DOHH2 (cell line): ENCODE results near the gene PLSCR5.

Experiments used
- H3F3A ChIP-seq: fragments of 200-600 bp; sonication (generic), shearing (Covaris generic); 2 replicates; pipeline ENCODE4 v1.6.0; 2016; ENCODE audit warnings: antibody characterized with exemption, mild to moderate bottlenecking; ENCODE audit not compliant: control insufficient read depth, insufficient read depth
- H3K27ac ChIP-seq: fragments of 200-600 bp; sonication (generic); 2 replicates; pipeline ENCODE4 v1.5.1; 2014; ENCODE audit warnings: low read depth, mild to moderate bottlenecking, low read length, moderate library complexity
- H3K27me3 ChIP-seq: fragments of 200-600 bp; sonication (generic); 2 replicates; pipeline ENCODE4 v1.6.1; 2014; ENCODE audit warnings: mild to moderate bottlenecking, low read length, mixed read lengths; ENCODE audit not compliant: control insufficient read depth
- H3K36me3 ChIP-seq: fragments of 200-600 bp; sonication (generic); 2 replicates; pipeline ENCODE4 v1.6.1; 2014; ENCODE audit warnings: mild to moderate bottlenecking, low read length, moderate library complexity, mixed read lengths; ENCODE audit not compliant: control insufficient read depth
- H3K4me1 ChIP-seq: fragments of 200-600 bp; sonication (generic); 2 replicates; pipeline ENCODE4 v1.6.1; 2014; ENCODE audit warnings: mild to moderate bottlenecking, low read length, mixed read lengths; ENCODE audit not compliant: control insufficient read depth
- H3K4me2 ChIP-seq: fragments of 200-600 bp; sonication (generic); 2 replicates; pipeline ENCODE4 v1.6.0; 2014; ENCODE audit warnings: mild to moderate bottlenecking, low read length, moderate library complexity
- H3K4me3 ChIP-seq: fragments of 200-600 bp; sonication (generic); 2 replicates; pipeline ENCODE4 v1.5.1; 2014; ENCODE audit warnings: mild to moderate bottlenecking, low read length, mixed read lengths
- H3K79me2 ChIP-seq: fragments of 200-600 bp; sonication (generic); 2 replicates; pipeline ENCODE4 v1.6.1; 2014; ENCODE audit warnings: mild to moderate bottlenecking, low read length, mixed read lengths; ENCODE audit not compliant: control insufficient read depth
- H3K9me2 ChIP-seq: fragments of 200-600 bp; sonication (generic); replicated peaks from 2 replicates; pipeline ENCODE4 v1.6.1; 2014; ENCODE audit warnings: mild to moderate bottlenecking, low read length, mixed read lengths; ENCODE audit not compliant: control insufficient read depth
- H3K9me3 ChIP-seq: fragments of 200-600 bp; sonication (generic); 2 replicates; pipeline ENCODE4 v1.6.1; 2014; ENCODE audit warnings: antibody characterized with exemption, low read length, mixed read lengths; ENCODE audit not compliant: control insufficient read depth, insufficient read depth
- H4K20me1 ChIP-seq: fragments of 200-600 bp; sonication (generic); 2 replicates; pipeline ENCODE4 v1.6.0; 2014; ENCODE audit warnings: low read depth, mild to moderate bottlenecking, antibody characterized with exemption, low read length, moderate library complexity; ENCODE audit not compliant: control insufficient read depth, insufficient read depth
- CTCF ChIP-seq: fragments of 200-600 bp; sonication (generic); IDR thresholded peaks from one replicate; pipeline ENCODE4 v1.5.1; 2014; ENCODE audit warnings: antibody characterized with exemption, mild to moderate bottlenecking, low read depth, low read length; ENCODE audit not compliant: poor library complexity, severe bottlenecking
- EZH2phosphoT487 ChIP-seq: fragments of 200-600 bp; sonication (generic); IDR thresholded peaks from 2 replicates; pipeline ENCODE4 v1.6.1; 2017; ENCODE audit warnings: borderline replicate concordance, mild to moderate bottlenecking, antibody characterized with exemption, low read length, moderate library complexity, mixed read lengths

Gene PLSCR5

GRCh38 chr3:146547235-146547835, 57.8 kb downstream of the PLSCR5 start:
- no peak overlapping the region for H3K27ac ChIP-seq
- peaks cover 4% of the 10 kb centered on the region; the same call in 1 of the 2 replicates for H3K27me3 ChIP-seq
- no peak for TF ChIP-seq CTCF
- no peak for TF ChIP-seq EZH2phosphoT487
- H3K9me2 ChIP-seq: no peaks in the 10 kb centered on the region
- no peaks in the 10 kb centered on the region for H3K9me3 ChIP-seq
- H3K4me2 ChIP-seq: no peak overlapping the region
- H3K36me3 ChIP-seq: no peaks in the 10 kb centered on the region
- H3K79me2 ChIP-seq: peaks cover 8% of the 10 kb centered on the region
- H3K4me1 ChIP-seq: peaks cover 24% of the 10 kb centered on the region
- no peaks in the 10 kb centered on the region for H4K20me1 ChIP-seq
- H3F3A ChIP-seq: peaks cover 9% of the 10 kb centered on the region
- H3K4me3 ChIP-seq: no peak overlapping the region

- H3K79me2 ChIP-seq: peaks cover 17% of the 10 kb centered on the region
- peaks cover 30% of the 10 kb centered on the region for H3K4me1 ChIP-seq
- TF ChIP-seq EZH2phosphoT487 (no peak), CTCF (no peak)
- H3K4me2 ChIP-seq: no peak overlapping the region
- H3K36me3 ChIP-seq: no peaks in the 10 kb centered on the region
- peaks cover 9% of the 10 kb centered on the region for H3F3A ChIP-seq
- H3K27me3 ChIP-seq: peaks cover 4% of the 10 kb centered on the region; the same call in 1 of the 2 replicates
- H3K9me3 ChIP-seq: no peaks in the 10 kb centered on the region
- no peaks in the 10 kb centered on the region for H4K20me1 ChIP-seq
- no peak overlapping the region for H3K4me3 ChIP-seq
- no peaks in the 10 kb centered on the region for H3K9me2 ChIP-seq
- no peak overlapping the region for H3K27ac ChIP-seq
Observed at GRCh38 chr3:146546366-146546965, 58.7 kb downstream of the PLSCR5 start.

- Histone ChIP-seq H3F3A (peaks cover 9% of the 10 kb centered on the region), H4K20me1 (no peaks in the 10 kb centered on the region), H3K9me2 (no peaks in the 10 kb centered on the region), H3K9me3 (no peaks in the 10 kb centered on the region), H3K4me2 (peak overlapping the region; percentile 58), H3K4me3 (peak overlapping the region; percentile 91), H3K79me2 (peaks cover 28% of the 10 kb centered on the region), H3K36me3 (no peaks in the 10 kb centered on the region), H3K27ac (peak overlapping the region; percentile 58; the same call in 1 of the 2 replicates), H3K4me1 (peaks cover 37% of the 10 kb centered on the region), H3K27me3 (peaks cover 3% of the 10 kb centered on the region; the same call in 1 of the 2 replicates)
- TF ChIP-seq CTCF: no peak
- TF ChIP-seq EZH2phosphoT487: no peak
Observed at GRCh38 chr3:146544929-146545528, 60.1 kb downstream of the PLSCR5 start.
